ENCODE results near the gene SLC27A4.

The SLC27A4 gene

DNA sequence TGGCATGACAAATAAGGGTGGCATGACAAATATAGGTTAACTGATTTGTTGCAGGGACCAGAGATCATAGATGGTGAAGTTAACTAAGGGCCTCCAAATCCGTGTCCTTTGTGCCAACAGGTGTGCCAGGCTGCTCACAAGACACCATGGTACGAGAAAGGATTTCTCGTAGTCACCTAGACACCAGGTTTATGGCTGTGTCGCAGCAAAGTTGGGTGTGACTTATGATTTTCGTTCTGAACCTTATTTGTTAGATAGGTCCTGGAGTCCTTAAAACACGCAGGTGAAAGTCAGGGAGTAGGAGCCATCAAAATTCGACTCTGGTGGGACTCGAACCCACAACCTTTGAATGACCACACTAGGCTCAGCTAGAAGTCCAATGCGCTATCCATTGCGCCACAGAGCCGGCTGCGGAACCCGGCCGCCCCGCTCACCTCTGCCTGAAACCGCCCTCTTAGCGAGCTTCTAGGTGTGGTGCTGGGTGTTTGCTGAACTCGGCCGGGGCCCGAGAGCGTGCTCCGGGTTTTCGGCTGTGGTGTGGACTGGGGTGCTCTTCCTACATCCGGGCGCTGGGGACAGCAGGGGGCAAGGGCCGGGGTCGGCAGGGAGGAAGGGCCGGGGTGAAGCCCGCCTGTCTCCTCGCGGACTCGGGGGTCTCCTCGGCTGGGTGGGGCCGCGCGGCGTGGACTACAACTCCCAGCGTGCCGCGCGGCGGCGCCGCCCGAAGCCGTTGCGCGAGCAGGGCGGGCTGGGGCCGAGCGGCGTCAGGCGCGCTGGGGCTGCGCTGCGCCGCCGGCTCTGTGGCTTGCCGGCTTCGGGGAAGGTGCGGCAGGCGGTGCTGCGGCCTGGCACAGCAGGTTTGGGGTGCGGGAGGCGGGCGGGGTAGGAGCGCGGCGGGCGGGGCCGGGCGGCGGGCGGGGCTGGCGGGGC lies at the start of gene SLC27A4:
Gene SLC27A4 (plus strand): TSS at position 767 of the 930 bp plus-strand sequence. CDS start 2,606 bp downstream, outside the sequence.
- DNase-seq (ENCODE audit: low read depth) = peak; percentile 77

DNA sequence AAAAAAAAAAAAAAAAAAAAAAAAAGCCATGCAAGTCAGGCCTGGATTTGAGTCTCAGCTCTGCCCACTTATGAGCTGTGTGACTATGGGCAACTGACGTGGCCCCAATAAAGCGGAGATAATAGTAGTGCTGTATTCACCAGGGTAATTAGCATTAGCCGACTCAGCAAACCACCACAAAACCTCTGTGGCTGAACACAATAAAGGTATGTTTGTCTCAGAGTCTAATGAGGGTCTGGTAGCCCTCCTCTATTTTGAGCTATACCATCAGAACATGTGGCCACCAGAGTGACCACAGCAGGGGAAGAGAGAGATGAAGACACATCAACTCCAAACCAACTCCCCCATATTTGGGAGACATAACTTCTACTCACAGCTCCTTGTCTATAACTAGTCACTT lies 48.3 kb upstream of the SLC27A4 start:
- DNase-seq (ENCODE audit: low read depth) = no peak

DNA sequence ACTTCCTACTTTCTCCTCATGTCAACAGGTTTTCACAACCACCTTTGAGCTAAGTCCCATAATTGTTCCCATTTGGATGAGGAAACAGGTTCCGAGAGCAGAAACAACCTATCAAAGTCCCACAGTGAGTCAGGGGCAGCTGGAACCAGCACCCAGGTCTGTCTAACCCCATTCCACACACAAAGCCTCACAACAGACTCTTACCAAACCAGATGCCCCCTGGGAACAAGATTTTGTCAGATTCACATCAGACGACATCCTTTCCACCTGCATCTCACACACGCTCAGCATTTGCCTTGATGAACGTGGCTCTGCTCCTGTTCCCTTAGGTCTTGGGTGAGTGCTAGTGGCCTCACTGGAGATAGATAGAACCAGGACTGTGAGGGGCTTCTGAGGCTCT lies 47.2 kb upstream of the SLC27A4 start:
- DNase-seq (ENCODE audit: low read depth) = no peak

GRCh38 chr9:128294142-128294541 lies 46.2 kb upstream of the SLC27A4 start:
- no peak for DNase-seq (ENCODE audit: low read depth)

GRCh38 chr9:128296340-128297220 lies 43.7 kb upstream of the SLC27A4 start:
- DNase-seq (ENCODE audit: low read depth) = no peak

DNA sequence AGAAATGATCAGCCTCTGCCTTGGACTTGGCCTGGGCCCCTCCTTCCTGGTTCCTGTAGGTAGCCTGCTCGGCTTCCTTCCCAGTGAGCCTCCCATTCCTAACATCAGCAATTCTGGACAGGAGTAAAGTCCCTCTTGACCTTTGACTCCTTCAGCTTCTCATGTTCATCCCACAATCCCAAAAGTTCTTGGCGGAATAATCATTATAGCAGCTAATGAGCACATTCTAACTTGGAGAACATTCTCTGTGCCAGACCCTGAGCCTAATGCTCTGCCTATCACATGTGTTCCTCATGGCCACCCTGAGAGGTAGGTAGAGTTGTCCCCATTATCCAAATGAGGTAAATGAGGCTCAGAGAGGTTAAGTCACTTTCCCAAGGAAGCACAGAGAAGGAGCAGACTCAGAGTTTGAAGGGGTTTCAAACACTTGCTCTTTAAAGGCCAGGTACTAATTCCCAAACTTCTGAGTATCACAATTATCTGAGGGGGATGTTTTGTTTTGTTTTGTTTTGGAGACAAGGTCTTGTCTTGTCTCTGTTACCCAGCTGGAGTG lies 43.0 kb upstream of the SLC27A4 start:
- DNase-seq (ENCODE audit: low read depth) = no peak

- DNase-seq (ENCODE audit: low read depth) = no peak
Observed at GRCh38 chr9:128298535-128299482, 41.5 kb upstream of the SLC27A4 start.

DNA sequence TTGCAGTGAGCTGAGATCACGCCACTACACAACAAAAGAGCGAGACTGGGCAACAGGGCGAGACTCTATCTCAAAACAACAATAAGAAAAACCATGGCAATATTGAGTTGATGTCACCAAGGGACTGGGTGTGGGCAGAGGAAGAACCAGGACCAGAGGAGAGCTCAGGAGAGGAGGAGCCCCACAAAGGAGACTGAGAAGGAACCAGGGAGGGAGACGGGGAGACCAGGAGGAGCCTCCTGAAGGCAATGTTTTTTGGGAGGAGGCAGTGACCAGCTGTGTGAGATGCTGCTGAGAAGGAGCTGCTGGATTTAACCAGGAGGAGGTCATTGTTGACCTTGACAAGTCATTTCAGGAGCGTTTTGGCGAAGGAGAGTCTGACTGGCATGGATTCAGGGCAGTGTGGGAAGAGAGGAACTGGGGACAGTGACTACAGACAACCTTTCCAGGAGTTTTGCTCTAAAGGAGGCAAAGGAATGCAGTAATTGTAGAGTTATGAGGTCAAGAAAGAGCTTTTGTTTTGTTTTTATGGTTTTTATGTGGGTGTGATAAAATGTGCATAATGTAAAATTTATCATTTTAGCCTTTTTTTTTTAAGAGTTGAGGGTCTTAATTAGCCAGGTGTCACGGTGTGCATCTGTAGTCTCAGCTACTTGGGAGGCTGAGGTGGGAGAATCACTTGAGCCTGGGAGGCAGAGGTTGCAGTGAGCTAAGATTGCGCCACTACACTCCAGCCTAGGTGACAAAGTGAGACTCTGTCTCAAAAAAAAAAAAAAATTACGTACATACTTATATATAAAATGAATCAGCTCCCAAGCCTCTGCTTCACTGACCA lies 36.0 kb upstream of the SLC27A4 start:
- DNase-seq (ENCODE audit: low read depth) = no peak

DNA sequence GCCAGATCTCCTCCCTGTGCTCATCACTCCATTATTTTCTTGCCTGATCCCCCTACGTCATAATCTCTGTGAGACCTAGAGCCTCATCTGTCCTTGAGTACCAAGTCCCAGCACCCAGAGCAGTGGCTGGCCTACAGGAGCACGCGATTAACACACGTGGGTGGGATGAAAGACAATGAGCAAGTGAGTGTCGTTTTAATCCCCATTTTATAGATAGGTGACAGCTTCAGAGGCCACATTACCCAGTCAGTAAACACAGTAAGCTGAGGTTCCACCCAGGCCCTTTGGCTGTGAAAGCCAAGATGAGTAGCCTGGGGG lies 35.4 kb upstream of the SLC27A4 start:
- DNase-seq (ENCODE audit: low read depth) = no peak

DNA sequence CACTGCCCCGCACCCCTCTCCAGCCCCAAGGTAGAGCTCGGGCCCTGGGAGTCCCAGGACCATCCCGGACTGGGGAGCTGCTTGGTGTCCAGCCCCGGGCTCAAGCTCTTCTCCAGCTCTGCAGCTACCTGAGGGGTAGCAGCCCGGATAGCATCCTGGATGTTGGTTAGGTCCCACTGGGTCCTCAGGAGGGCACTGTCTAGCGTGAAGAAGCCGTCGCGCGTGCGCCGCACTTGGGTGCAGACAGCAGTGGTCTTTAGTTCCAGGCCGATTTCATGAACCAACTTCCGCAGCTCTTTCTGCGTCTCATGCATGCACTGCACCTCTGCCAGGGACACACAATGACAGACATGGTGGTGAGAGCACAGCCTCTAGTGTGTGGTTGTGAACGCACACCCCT lies 30.8 kb upstream of the SLC27A4 start:
- no peak for DNase-seq (ENCODE audit: low read depth)

DNA sequence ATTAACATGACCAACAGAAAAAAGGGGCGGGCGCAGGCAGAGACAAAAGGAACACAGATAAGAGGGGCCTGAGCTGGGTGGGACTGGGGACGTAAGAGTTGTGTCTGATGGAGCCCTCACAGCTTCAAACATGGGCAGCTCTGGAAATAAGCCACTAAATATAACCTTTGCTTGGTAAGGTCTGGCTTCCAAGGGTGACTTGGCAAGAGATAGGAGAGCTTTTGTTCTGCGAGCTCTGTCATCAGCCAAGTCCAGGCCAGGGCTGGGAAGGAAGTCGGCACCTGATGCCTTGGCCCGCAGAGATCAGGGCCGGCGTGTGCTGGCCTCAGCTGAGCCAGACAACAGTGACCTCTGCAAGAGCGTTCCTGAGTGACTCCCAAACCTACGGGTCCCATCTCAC lies 29.9 kb upstream of the SLC27A4 start:
- no peak for DNase-seq (ENCODE audit: low read depth)

DNA sequence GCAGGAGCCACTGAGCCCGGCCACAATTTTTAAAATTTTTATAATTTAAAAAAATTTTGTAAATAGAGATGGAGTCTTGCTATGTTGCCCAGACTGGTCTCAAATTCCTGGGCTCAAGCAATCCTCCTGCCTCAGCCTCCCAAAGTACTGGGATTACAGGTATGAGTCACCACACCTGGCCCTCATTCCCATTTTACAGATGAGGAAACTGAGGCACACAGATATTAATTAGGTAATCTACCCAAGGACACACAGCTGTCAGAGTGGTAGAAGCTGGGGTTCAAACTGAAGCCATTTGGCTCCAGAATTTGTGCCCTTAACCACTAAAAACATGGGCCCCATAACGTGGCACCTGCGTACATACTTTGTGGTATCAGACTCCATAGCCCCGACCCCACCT lies 25.6 kb upstream of the SLC27A4 start:
- DNase-seq (ENCODE audit: low read depth) = no peak

GRCh38 chr9:128316421-128316820 lies 23.9 kb upstream of the SLC27A4 start:
- DNase-seq (ENCODE audit: low read depth) = no peak

DNA sequence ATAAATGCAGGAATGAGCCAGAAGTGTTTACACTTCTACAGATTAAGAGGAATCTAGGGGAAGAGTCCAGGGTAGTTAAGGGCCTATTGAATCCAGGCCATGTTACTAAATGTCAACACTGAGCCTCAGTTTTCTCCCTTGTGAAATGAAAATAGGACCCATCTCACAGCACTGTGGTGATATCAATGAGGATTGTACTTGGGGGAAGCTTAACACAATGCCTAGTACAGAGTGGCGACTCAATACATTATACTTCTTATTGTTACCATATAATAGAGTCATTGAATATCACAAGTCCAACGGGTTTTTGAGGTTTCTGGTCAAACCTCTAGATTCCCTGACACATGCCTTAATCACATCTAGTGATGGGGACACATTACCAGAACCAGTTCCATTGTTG lies 22.7 kb upstream of the SLC27A4 start:
- DNase-seq (ENCODE audit: low read depth) = no peak

GRCh38 chr9:128321343-128321742 lies 19.0 kb upstream of the SLC27A4 start:
- DNase-seq (ENCODE audit: low read depth) = no peak

DNA sequence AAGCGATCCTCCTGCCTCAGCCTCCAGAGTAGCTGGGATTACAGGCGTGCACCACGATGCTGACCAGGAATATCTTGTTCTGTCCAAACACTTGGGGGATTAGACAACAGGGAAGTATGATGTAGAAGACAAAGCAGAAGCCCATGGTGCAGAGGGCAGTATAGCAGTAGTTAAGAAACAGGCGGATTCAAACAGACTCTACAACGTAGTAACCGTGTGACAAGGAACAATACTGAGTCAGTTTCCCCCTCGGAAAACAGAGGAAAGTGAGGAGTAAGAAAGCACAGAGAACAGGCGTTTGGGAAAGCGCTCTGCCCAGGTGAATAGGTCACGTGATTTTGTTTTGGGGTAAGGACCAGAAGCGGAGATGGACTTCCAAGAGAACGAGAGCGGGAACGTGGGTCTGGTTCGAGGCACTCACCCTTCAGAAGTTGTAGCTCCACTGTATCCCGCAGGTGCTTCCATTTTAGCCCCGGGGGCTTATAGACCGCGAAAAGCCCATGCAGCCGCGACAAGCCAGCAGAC lies 18.4 kb upstream of the SLC27A4 start:
- no peak for DNase-seq (ENCODE audit: low read depth)

DNA sequence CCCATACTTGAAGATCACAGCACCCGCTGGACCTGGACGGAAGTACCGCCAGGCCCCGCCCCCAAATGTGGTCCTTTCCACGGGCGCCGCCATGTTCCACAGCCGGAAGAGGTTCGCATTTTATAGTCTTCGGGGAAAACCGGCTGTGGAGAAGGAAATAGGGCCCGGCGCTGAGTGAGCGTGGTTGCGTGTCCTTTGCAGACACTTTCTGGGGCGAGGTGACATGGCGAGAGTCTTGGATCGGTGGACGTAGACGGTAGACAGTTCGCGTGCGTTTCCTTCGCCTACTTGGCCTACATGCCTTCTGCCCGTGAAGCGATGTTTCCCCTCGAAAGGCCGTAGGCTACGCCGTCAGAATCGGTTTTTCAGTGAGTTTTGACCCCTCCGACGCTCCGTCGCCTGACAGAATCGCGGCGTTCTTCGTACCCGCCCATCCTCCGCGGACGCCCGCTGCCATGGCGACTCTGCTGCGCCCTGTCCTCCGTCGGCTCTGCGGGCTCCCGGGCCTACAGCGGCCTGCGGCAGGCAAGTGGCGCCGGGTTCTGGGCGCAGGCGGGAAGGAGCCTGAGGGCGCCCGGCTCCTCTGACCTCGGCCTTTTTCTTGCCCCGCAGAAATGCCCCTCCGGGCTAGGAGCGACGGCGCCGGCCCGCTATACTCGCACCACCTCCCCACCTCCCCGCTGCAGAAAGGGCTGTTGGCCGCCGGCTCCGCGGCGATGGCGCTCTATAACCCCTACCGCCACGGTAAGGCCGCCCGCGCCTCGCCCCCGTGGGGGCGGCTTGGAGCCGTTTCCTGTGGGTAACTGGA lies 17.7 kb upstream of the SLC27A4 start, which contains the start of the genes COQ4 and TRUB2:
Gene COQ4 (plus strand): TSS at position 436 of the 808 bp plus-strand sequence. CDS start 20 bp downstream, at position 456.
Gene TRUB2 (minus strand): TSS at position 44 of the 808 bp plus-strand sequence. CDS start 39 bp downstream, at position 5.
- peak; percentile 87 for DNase-seq (ENCODE audit: low read depth)

DNA sequence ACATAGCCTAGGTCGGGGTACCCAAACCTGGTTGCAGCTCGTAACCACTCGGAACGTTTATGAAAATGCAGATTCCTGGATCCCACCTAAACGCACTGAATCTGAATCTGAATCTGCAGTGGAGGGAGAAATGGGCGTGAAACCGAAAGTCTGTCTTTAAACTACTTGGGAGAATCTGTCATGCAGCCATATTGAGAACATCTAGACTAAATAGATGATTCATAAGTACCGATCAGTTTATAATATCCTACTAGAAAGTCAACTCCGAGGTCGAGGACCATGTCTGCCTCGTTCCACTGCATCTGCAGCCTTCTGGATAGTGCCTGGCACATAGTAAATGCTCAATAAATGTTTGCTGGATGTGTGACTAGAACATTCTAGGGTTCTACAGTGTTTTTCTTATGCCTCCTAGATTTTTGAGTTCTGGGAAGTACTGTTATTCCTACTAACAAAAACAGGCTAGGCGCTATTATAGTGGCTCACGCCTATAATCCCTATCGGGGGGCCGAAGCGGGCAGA lies 17.1 kb upstream of the SLC27A4 start:
- DNase-seq (ENCODE audit: low read depth) = no peak

- DNase-seq (ENCODE audit: low read depth) = no peak
Observed at GRCh38 chr9:128323791-128324190, 16.5 kb upstream of the SLC27A4 start.
